GM21528 (cell line): ENCODE measurements around the gene CMYA5.

Experiments
- ATAC-seq: cut with Tn5 transposase; IDR thresholded peaks from one replicate; pipeline ENCODE4 v1.9.1; 2021; ENCODE audit warnings: mild to moderate bottlenecking, moderate library complexity; ENCODE audit not compliant: unreplicated experiment, low FRiP score

Gene CMYA5

GRCh38 chr5:79829260-79829659 lies 139.6 kb downstream of the CMYA5 start:
- no peak for ATAC-seq

GRCh38 chr5:79831381-79832309 lies 142.0 kb downstream of the CMYA5 start:
- no peak for ATAC-seq

GRCh38 chr5:79832911-79833310 lies 143.3 kb downstream of the CMYA5 start:
- ATAC-seq = no peak

- no peak for ATAC-seq
Measured at GRCh38 chr5:79834098-79834753, 144.6 kb downstream of the CMYA5 start.

GRCh38 chr5:79834754-79835714 lies 145.4 kb downstream of the CMYA5 start:
- ATAC-seq = no peak

GRCh38 chr5:79837761-79838551 lies 148.3 kb downstream of the CMYA5 start:
- no peak for ATAC-seq

- no peak for ATAC-seq
Measured at GRCh38 chr5:79840084-79840990, 150.7 kb downstream of the CMYA5 start.

GRCh38 chr5:79841172-79841571 lies 151.5 kb downstream of the CMYA5 start:
- ATAC-seq = no peak

- ATAC-seq = no peak
Measured at GRCh38 chr5:79842006-79842881, 152.6 kb downstream of the CMYA5 start.

GRCh38 chr5:79842991-79843390 lies 153.4 kb downstream of the CMYA5 start:
- ATAC-seq = no peak

GRCh38 chr5:79843450-79844388 lies 154.1 kb downstream of the CMYA5 start:
- ATAC-seq = no peak

GRCh38 chr5:79844571-79844970 lies 154.9 kb downstream of the CMYA5 start:
- no peak for ATAC-seq

GRCh38 chr5:79845448-79846197 lies 156.0 kb downstream of the CMYA5 start:
- ATAC-seq = no peak

GRCh38 chr5:79846198-79846521 lies 156.5 kb downstream of the CMYA5 start:
- no peak for ATAC-seq

GRCh38 chr5:79847561-79847960 lies 157.9 kb downstream of the CMYA5 start:
- ATAC-seq = no peak

- ATAC-seq = no peak
Measured at GRCh38 chr5:79849061-79849460, 159.4 kb downstream of the CMYA5 start.
